ENCODE measurements around the gene TPST1. TPM values are rescaled to one million over a fixed set of nuclear protein-coding genes. Genes with fewer than 3 reads are reported as not detected.

TPST1 gene
- total RNA-seq, 1 experiment from 2014 or later, result 15.9 TPM

DNA sequence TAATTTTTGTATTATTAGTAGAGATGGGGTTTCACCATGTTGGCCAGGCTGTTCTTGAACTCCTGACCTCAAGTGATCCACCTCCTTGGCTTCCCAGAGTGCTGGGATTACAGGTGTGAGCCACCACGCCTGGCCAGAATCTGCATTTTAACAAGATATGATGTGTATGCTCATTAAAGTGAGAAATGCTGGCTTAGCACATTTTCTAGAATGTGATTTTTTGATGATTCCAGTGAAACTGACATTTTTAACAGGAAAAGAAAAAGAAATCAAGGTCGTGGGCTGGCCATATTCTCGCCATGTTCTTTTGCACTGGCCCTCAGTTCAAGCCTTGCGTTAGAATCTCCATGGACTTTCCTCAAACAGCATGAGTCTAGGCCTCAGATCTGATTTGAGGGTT, 18.1 kb upstream of the TPST1 start:
- TF ChIP-seq, protein P1, sequence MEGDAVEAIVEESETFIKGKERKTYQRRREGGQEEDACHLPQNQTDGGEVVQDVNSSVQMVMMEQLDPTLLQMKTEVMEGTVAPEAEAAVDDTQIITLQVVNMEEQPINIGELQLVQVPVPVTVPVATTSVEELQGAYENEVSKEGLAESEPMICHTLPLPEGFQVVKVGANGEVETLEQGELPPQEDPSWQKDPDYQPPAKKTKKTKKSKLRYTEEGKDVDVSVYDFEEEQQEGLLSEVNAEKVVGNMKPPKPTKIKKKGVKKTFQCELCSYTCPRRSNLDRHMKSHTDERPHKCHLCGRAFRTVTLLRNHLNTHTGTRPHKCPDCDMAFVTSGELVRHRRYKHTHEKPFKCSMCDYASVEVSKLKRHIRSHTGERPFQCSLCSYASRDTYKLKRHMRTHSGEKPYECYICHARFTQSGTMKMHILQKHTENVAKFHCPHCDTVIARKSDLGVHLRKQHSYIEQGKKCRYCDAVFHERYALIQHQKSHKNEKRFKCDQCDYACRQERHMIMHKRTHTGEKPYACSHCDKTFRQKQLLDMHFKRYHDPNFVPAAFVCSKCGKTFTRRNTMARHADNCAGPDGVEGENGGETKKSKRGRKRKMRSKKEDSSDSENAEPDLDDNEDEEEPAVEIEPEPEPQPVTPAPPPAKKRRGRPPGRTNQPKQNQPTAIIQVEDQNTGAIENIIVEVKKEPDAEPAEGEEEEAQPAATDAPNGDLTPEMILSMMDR (conservative IDR thresholded peaks at IDR 0.05), result no peak
- Histone ChIP-seq H2BK20ac (ENCODE audit: low read depth, low read length, poor library complexity, severe bottlenecking) (no peak overlapping the region), H4K8ac (replicated peaks; ENCODE audit: insufficient read length, low read depth, low read length) (no peak overlapping the region), H3K79me2 (ENCODE audit: insufficient read depth, low read length) (no peaks in the 10 kb centered on the region), H2AK5ac (ENCODE audit: insufficient read length, low read length) (no peak overlapping the region), H3K79me1 (ENCODE audit: insufficient read depth, low read depth, low read length, poor library complexity, severe bottlenecking) (no peaks in the 10 kb centered on the region), H4K20me1 (ENCODE audit: control insufficient read depth, insufficient read depth, insufficient read length) (no peaks in the 10 kb centered on the region), H3K27me3 (ENCODE audit: insufficient read depth, low read length) (no peaks in the 10 kb centered on the region; the same call in 1 of the 2 replicates), H2BK12ac (ENCODE audit: insufficient read length, low read depth, low read length) (no peak overlapping the region), H2BK120ac (ENCODE audit: low read depth, low read length, poor library complexity, severe bottlenecking) (no peak overlapping the region), H3K14ac (ENCODE audit: insufficient read depth, low read length) (no peak overlapping the region), H3K27ac (ENCODE audit: insufficient read length, low read depth, low read length) (no peak overlapping the region), H3K23me2 (ENCODE audit: insufficient read length, low read depth, low read length, poor library complexity, severe bottlenecking) (no peaks in the 10 kb centered on the region), H3K4ac (ENCODE audit: low read depth, low read length) (no peak overlapping the region), H3K9me3 (ENCODE audit: control insufficient read depth, low read depth, low read length) (no peaks in the 10 kb centered on the region), H3K56ac (ENCODE audit: insufficient read length, low read depth, low read length) (no peak overlapping the region), H4K5ac (ENCODE audit: insufficient read length, low read depth, low read length) (no peak overlapping the region), H3K4me1 (ENCODE audit: insufficient read depth, low read length) (no peaks in the 10 kb centered on the region), H3K9ac (ENCODE audit: extremely low read depth, insufficient read length, low read length) (no peak overlapping the region), H2AFZ (ENCODE audit: low read length) (no peak overlapping the region), H2BK15ac (ENCODE audit: low read depth, low read length) (no peak overlapping the region), H3T11ph (ENCODE audit: low read length) (no peak overlapping the region), H2BK5ac (ENCODE audit: insufficient read length, low read length) (no peak overlapping the region), H3K18ac (ENCODE audit: insufficient read length, low read depth, low read length) (no peak overlapping the region), H4K91ac (ENCODE audit: insufficient read length, low read depth, low read length) (no peak overlapping the region), H3K4me2 (ENCODE audit: insufficient read depth, insufficient read length, low read length) (no peak overlapping the region), H3K23ac (ENCODE audit: insufficient read length, low read depth, low read length) (no peak overlapping the region)
- Mint-ChIP-seq H3K9me3 (peaks cover 5% of the 10 kb centered on the region in 2 experiments; a peak in 3 of 5 replicates), H3K36me3 (ENCODE audit: insufficient read depth in 1 of 3, low read depth in 3 of 3) (peaks cover 0 to 4% (median 0%) of the 10 kb centered on the region in 3 experiments; a peak in 5 of 7 replicates), H3K27ac (no peak overlapping the region), H3K27me3 (ENCODE audit: low read depth) (peaks cover 7% of the 10 kb centered on the region), H3K4me3 (no peak overlapping the region), H3K4me1 (no peaks in the 10 kb centered on the region)
- no CpG with 5 or more reads among the region's 4 CpGs for WGBS (ENCODE audit: extremely low coverage, insufficient read length, low lambda C conversion rate)
- no peak for DNase-seq
